Motor neuron (in vitro differentiated cells): ENCODE data around the gene ZDHHC14. TPM values are rescaled to one million over a fixed set of nuclear protein-coding genes. Genes with fewer than 3 reads are reported as not detected.

Experiments used
- ATAC-seq, 8 experiments: fragments of 200-7000 bp; cut with Tn5 transposase; replicated peaks in 6 of 8; 2 replicates each; pipeline ENCODE4 v1.8.0; 2021; ENCODE audit warnings: mild to moderate bottlenecking in 8 of 8, moderate library complexity in 8 of 8
- H3K27ac ChIP-seq, 2 donors: fragments of 250-450 bp; sonication (Bioruptor Pico); 2 replicates each; pipeline ENCODE4 v1.9.0; 2021; ENCODE audit warnings: antibody characterized with exemption in 2 of 2, mild to moderate bottlenecking in 2 of 2, moderate library complexity in 1 of 2
- H3K4me1 ChIP-seq, 2 donors: fragments of 250-450 bp; sonication (Bioruptor Pico); replicated peaks in 1 of 2; 2 replicates each; pipeline ENCODE4 v1.6.1; 2021; ENCODE audit warnings: antibody characterized with exemption in 2 of 2, mild to moderate bottlenecking in 2 of 2, moderate library complexity in 1 of 2
- H3K4me3 ChIP-seq, 5 donors: fragments of 250-450 bp; sonication (Bioruptor Pico); 2 replicates each; pipeline ENCODE4 v1.9.0; 2021; ENCODE audit warnings: antibody characterized with exemption in 5 of 5, mild to moderate bottlenecking in 5 of 5, moderate library complexity in 4 of 5
- WGBS, 10 experiments: fragments of 450-650 bp; shearing (Covaris generic); methylation state at CpG; one replicate each; pipeline ENCODE4 v1.0.0; 2022; 5-methylcytosine and 5-hydroxymethylcytosine counted together
- in situ Hi-C, 9 experiments: fragments of 400-800 bp; cut with MboI; loops; one replicate each; pipeline ENCODE4 v1.15.0; 2021; ENCODE audit warnings: low sequenced_read_pairs in 9 of 9, low pct_unique_long_range_greater_than_20kb in 2 of 9; ENCODE audit not compliant: unreplicated experiment in 9 of 9
- total RNA-seq, 8 experiments: library from RNA; unstranded; fragments of 300-600 nt; gene quantifications; 2 replicates each; pipeline versions ENCODE4 v1.2.3 to v1.2.4, GENCODE V29; 2022

Gene ZDHHC14
- total RNA-seq, 8 experiments from 2014 or later, result 2.9 to 22.7 (median 3.7) TPM

DNA sequence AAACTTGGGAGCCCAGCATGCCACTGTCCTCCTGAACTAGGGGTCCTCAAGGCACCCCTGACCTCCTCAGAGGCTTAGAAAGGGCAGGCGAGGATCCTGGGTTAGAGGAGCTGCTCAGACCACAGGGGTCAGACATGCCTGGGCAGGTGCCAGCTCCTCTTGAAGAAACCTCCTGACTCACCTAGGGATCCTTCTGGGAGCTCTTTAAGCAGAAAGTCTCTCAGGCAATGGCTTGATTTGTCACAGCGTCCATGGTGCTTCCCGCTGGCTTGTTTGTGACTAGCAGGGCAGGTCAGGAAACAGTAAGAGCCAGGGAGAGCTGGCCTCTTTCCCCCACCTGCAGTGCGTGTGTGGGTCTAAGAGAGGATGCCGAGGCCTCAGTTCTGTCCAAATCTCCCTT, 267.6 kb downstream of the ZDHHC14 start:
- ATAC-seq, result peak in 1 of 8 experiments; percentile 27
- in situ Hi-C loops, result no loop called here
- H3K4me1 ChIP-seq, result peaks cover 3 to 6% of the 10 kb centered on the region in 2 donors
- no peak overlapping the region for H3K4me3 ChIP-seq
- WGBS, 10 experiments, result 86 to 100% (median 95%) methylated on average over 2 to 3 of the region's 5 CpGs; no CpG with 5 or more reads in 6 of the 10 experiments
- no peak overlapping the region for H3K27ac ChIP-seq

DNA sequence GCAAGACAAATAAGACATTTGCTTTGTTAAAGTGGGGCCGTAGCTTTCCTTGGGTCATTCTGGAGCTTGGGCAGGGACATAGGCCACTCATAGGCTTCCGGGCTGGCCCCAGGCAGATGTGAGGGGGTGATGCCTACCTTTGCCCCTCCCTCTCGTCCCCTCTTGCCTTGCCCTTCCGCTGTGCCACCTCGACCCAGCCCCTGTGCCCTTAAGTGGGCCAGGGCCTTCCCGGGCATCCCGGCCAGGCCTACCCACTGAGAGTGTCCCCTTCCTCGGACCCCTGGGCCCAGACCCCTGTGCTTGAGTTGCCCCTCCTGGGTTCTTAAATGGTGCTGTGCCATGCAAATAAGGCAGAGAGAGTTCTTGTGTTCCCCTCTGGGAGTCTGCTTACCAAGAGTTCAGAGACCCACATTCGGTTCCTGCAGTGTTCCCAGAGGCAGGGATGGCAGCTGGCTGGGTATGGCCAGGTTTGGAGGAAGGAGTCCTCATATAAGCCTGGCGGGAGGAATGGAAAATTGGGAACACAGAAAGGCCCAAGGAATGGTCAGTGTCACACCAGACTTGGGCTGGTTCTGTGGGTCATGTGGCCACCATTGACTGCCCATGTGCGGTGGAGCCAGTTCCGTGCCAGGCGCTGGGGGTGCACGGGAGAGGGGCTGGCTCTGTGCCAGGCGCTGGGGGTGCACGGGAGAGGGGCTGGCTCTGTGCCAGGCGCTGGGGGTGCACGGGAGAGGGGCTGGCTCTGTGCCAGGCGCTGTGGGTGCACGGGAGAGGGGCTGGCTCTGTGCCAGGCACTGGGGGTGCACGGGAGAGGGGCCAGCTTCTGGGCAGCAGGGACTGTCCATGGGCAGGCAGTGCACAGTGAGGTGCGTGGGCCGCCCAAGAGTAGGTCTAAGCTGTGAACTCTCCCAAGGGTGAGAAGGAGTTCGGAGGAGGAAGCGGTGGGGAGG, 268.6 kb downstream of the ZDHHC14 start:
- 60 to 100% (median 92%) methylated on average over 1 to 5 of the region's 25 CpGs; no CpG with 5 or more reads in 5 of the 10 experiments for WGBS, 10 experiments
- in situ Hi-C loops, result no loop called here
- H3K4me3 ChIP-seq, result no peak overlapping the region
- ATAC-seq, result peak in 3 of 8 experiments; percentile 28 to 50 (median 46)
- H3K4me1 ChIP-seq, result peaks cover 3 to 6% of the 10 kb centered on the region in 2 donors
- H3K27ac ChIP-seq, result no peak overlapping the region

DNA sequence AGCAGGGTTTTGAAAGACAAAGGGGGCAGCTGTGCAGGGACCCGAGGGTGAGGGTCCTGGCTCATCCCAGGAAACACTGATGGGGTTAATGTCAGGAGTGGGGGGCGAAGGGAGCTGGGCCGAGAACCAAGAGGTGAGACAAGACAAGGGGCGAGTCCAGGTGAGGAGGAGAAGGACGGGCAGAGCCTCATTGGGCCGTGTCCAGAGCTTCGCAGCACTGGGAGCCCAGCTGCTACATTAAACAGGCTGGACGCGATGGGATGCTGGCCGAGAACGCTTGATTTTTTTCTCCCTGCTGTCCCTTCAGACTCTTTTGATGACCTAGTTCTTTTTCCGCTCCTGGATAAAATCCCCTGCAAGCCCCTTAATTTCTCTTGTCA, 269.3 kb downstream of the ZDHHC14 start:
- no peak for ATAC-seq
- WGBS, 10 experiments, result 25 to 100% (median 81%) methylated on average over 1 to 10 of the region's 12 CpGs; no CpG with 5 or more reads in 1 of the 10 experiments

DNA sequence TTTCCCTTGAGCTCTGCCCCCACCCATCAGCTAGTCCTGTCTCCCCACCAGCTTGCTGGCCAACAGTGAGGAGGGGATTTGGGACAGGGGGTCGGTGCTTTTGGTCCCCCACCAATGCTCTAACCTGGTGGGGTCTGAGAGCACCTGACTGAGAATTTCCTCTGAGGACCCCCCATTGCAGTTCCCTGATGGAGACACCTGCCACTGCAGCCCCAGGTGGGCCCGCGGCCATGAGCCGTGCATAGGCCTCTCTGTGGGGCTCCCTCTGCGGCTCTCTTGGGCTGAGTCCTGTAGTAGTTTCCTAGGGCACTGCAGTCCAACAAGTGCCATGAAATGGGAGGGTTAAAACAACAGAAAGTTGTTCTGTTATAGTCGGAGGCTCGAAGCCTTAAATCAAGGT, 269.8 kb downstream of the ZDHHC14 start:
- in situ Hi-C loops, result no loop called here
- WGBS, 10 experiments, result 80 to 100% (median 95%) methylated on average over 1 to 2 of the region's 7 CpGs; no CpG with 5 or more reads in 6 of the 10 experiments
- Histone ChIP-seq H3K4me3 (no peak overlapping the region), H3K4me1 (peaks cover 0 to 3% of the 10 kb centered on the region in 2 donors), H3K27ac (no peak overlapping the region)
- no peak for ATAC-seq

More for the DNA sequence above, 269.3 kb downstream of the ZDHHC14 start:
- Histone ChIP-seq H3K4me3 (no peak overlapping the region), H3K4me1 (peaks cover 0 to 3% of the 10 kb centered on the region in 2 donors), H3K27ac (no peak overlapping the region)
- in situ Hi-C loops, result no loop called here

DNA sequence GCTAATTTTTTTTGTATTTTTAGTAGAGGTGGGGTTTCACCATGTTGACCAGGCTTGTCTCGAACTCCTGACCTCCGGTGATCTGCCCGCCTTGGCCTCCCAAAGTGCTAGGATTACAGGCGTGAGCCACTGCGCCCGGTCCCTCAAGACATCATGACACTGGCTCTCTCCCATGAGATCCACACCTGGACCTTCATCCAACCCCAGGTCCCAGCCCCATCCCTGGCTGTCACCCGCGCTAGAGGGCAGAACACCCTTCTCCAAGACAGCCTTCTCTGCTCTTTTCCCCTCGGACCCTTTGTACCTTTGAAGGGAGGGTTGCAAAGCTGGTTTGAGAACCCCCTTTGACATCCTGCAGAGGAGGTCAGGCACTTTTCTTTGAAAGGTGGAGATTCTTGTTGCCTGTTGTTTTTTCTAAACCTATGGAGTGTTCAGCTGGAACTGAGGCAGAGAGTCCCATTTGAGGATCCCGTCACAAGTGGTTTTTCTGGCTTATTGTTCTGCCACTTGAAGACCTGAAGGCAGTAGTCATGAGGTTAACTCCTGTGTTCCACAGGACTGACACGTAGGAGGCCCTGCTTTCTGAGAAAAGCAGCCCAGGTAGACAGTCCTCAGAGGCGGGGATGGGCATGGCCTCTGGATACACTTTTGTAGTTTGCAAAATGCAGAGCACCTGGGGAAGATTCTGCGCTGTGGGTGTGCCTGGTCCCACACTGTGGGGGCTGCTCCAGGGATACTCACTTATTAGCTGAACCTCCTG, 270.9 kb downstream of the ZDHHC14 start:
- in situ Hi-C loops, result no loop called here
- Histone ChIP-seq H3K4me1 (peaks cover 0 to 3% of the 10 kb centered on the region in 2 donors), H3K27ac (no peak overlapping the region), H3K4me3 (no peak overlapping the region)
- 75 to 100% (median 85%) methylated on average over 2 to 9 of the region's 13 CpGs; no CpG with 5 or more reads in 3 of the 10 experiments for WGBS, 10 experiments
- no peak for ATAC-seq

DNA sequence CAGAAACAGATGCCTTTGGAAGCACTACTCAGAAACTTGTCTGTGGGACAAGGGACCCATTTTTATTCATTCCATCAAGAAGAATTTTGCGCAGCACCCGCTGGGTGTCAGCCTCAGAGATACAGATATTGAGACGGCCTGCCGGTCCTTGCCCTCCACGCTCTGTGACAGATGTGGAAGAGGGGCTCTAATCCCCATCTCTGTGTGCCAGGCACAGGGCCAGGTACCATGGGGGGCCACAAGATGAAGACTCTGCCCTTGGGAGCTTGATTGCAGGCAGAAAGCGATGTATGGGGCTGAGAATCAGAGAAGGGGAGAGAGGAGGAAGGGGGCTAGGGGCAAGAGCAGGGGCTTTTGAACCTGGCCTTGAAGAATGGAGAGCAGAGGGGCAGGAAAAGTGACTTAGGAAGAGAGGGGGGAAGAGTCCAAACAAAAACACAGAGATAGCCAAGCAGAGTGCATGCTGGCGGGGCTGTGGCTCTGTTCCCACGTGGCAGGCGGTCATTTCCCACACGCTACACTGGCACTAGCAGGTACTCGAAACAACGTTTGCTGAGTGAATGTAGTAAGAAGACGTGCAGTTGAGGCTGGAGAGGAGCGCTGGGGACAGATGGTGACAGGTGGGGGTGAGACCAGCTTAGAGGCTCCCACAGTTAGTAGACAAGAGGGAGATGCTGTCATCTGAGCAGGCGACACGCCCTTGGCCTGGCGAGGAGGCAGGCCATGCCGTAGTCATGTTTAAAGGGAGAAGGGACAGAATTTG, 271.8 kb downstream of the ZDHHC14 start:
- in situ Hi-C loops, result no loop called here
- no peak overlapping the region for H3K4me3 ChIP-seq
- H3K4me1 ChIP-seq, result peaks cover 0 to 3% of the 10 kb centered on the region in 2 donors
- no peak for ATAC-seq
- H3K27ac ChIP-seq, result no peak overlapping the region
- WGBS, 10 experiments, result 30 to 100% (median 96%) methylated on average over 1 to 4 of the region's 18 CpGs; no CpG with 5 or more reads in 5 of the 10 experiments

DNA sequence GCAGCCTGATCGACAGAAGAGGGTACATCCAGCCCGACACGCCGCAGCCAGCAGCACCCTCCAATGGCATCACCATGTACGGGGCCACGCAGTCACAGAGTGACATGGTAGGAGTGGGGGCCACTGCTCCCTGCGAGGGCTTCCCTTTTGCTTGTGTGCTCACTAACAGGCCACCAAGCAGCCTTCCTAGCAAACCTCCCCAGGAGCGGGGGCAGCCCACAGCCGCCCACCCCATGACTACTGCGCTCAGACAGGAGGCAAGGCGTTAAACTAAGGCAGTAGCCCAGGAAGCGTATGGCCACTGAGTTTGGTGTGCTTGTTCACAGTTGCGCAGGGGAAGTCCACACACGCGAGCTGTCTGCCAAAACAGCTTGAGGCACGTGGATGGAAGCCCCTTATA, 272.5 kb downstream of the ZDHHC14 start:
- no peak for ATAC-seq
- in situ Hi-C loops, result no loop called here
- H3K4me1 ChIP-seq, result peaks cover 0 to 2% of the 10 kb centered on the region in 2 donors
- no peak overlapping the region for H3K27ac ChIP-seq
- H3K4me3 ChIP-seq, result no peak overlapping the region
- WGBS, 10 experiments, result 50 to 92% (median 71%) methylated on average over 1 to 12 of the region's 16 CpGs; no CpG with 5 or more reads in 5 of the 10 experiments

DNA sequence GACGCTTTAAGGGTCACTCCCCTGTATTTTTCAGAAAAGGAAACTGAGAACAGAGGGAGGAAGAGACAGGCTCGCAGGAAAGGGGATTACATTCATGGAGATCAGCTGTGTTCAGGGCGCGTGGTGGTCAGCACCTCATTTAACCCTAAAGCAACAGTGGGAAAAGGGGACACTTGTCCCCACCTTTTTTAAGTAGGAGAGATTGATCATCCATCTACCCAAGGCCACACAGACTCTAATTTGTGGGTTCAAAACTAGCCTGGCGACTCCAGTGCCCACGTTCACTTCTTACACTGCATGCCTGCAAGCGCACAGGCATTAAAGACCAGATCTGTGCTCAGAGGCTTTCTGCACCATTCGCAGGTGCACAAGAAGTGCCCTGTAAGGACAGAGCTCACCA, 274.1 kb downstream of the ZDHHC14 start:
- in situ Hi-C loops, result no loop called here
- Histone ChIP-seq H3K27ac (no peak overlapping the region), H3K4me3 (no peak overlapping the region), H3K4me1 (peaks cover 0 to 4% of the 10 kb centered on the region in 2 donors)
- no peak for ATAC-seq
- 75 to 100% (median 90%) methylated on average over 1 to 7 of the region's 8 CpGs; no CpG with 5 or more reads in 4 of the 10 experiments for WGBS, 10 experiments

DNA sequence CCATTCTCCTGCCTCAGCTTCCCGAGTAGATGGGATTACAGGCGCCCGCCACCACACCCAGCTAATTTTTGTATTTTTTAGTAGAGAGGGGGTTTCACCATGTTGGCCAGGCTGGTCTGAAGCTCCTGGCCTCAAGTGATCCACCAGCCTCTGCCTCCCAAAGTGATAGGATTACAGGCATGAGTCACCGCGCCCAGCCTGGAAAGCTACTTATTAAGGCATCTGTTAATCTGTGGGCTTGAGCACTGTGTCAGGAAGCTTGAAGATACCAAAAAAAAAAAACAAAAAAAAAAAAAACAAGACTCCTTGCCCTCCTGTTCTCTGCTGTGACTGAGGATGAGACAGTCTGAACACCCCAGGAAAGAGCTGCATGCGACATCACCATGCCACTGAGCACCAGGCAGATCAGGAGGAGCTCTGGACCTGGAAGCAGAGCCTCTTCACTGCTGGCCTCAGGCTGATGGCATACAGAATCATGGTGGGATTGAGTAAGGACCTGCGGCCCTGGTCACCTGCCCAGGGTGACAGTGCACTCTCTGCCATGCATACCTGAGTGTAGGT, 275.5 kb downstream of the ZDHHC14 start:
- Histone ChIP-seq H3K4me3 (no peak overlapping the region), H3K27ac (no peak overlapping the region), H3K4me1 (peaks cover 0 to 4% of the 10 kb centered on the region in 2 donors)
- 40 to 100% (median 92%) methylated on average over 1 to 3 of the region's 7 CpGs; no CpG with 5 or more reads in 1 of the 10 experiments for WGBS, 10 experiments
- peak in 5 of 8 experiments; percentile 43 to 62 (median 49) for ATAC-seq
- in situ Hi-C loops, result no loop called here

DNA sequence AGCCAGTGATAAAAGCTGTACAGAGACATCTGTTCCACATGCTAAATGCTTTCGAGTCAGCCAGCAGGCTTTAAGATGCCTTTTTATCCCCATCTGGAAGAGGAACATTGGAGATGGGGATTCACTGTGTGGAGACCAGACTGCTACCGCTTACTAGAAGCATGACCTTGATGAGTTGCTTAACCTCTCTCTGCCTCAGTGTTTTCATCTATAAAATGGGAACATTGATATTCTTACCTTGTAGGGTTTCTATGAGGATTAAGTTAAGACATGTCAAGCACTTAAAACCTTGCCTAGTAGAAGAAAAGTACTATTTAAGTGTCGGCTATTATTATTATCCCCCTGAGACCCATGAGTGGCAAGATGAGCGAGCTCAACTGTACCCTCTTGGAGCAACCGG, 276.8 kb downstream of the ZDHHC14 start:
- in situ Hi-C loops, result no loop called here
- no peak for ATAC-seq
- Histone ChIP-seq H3K4me1 (peaks cover 0 to 4% of the 10 kb centered on the region in 2 donors), H3K27ac (no peak overlapping the region), H3K4me3 (no peak overlapping the region)
- 40 to 96% (median 91%) methylated on average over 1 to 5 of the region's 5 CpGs; no CpG with 5 or more reads in 4 of the 10 experiments for WGBS, 10 experiments

DNA sequence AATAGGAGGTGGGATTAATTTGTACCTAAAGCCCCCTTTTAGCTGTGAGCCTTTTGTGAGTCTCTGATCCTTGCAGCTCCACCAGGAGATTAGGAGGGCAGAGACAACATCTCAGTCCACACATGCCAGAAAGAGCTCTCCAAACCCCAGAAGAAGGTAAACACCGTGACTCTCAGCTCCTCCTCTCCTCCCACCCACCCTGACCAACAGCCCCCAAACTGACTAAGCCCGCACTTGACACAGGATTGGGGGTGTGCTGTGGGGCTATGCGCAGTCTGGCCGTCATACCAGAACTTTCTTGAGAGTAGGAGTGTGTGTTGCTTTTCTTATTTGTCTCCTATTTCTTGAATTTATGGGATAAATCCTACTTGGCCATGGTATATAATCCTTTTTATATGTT, 277.3 kb downstream of the ZDHHC14 start:
- Histone ChIP-seq H3K4me3 (no peak overlapping the region), H3K27ac (no peak overlapping the region), H3K4me1 (peaks cover 0 to 4% of the 10 kb centered on the region in 2 donors)
- no peak for ATAC-seq
- WGBS, 10 experiments, result 83 to 100% (median 100%) methylated on average over 1 to 2 of the region's 4 CpGs; no CpG with 5 or more reads in 5 of the 10 experiments
- in situ Hi-C loops, result no loop called here
